Activated CD8-positive, alpha-beta memory T cell treated with anti-CD3 and anti-CD28 coated beads for 1 hour (primary cell): ENCODE results near the gene ADGRL4.

Experiments used
- DNase-seq, 2 donors: peaks; one replicate each; pipeline ENCODE4 v3.0.0-alpha.2; 2020; ENCODE audit warnings: low read depth in 1 of 2; ENCODE audit errors: extremely low read depth in 1 of 2

Gene ADGRL4

DNA sequence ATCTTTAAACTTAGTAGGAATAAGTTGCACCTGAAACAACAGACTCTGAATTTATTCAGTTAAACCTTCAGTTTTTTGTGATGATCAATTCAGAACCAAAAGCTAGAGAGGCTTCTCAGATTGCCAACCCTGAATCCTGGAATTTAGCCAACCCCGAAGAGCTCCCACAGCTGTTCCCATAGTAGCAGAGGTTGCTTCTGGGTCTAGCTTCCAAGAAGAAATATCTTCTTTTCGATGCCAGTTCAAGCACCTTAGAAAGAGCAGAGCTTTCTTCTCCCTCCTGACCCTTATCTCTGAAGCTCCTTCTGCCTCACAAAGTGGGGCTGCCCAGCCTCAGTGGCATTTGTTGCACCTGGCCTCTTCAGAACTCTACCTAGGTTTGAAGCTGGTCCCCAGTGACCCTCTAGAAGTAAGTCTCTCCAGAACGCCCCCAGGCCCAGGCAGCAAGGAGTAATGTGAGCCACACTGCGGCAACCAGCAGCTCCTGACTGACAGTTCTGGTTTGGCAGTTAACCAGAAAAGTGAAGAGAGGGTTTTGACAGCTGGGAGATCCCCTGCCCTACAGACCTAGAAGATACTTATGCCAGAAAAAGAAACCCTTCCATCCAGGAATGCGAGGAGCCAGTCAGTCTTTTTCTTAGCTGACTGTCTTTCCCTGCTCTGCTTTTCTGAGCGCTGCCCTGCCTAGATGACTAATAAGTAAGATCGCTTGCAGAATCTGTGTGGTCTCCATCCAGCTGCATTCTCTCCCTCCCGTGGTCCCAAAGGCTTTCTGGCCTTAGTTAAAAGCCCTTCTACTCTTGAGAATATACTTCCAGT is 165.9 kb downstream of the ADGRL4 start:
- DNase-seq = no peak
